ENCODE measurements around the gene ANKRD13B. TPM values are rescaled to one million over a fixed set of nuclear protein-coding genes. Genes with fewer than 3 reads are reported as not detected.
"Not testable (repeated sequence)": the region's sequence is repeated elsewhere in the genome, so short reads cannot be mapped to it uniquely, and the experiment has no call there.

Gene ANKRD13B
- total RNA-seq, 2 donors from 2014 or later = 11.5 to 35.5 TPM

DNA sequence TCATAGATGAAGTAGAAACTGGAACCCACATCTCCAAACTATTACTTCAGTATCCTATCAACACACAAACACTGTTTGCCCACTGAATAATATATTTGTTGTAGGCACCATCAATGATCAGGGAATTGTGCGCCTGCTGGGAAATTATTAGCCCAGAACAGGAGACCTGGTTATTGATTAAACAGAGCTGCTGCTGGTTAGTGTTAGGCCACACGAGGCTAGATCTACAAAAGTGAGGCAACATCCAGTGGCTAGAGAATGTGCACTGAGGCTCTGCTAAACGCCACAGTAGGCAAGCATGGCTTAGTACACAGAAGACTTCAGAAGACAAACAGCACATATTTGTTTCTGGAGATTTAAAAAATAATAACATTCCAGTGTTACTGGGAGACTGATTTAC, 37.1 kb upstream of the ANKRD13B start:
- DNase-seq (ENCODE audit: low spot score) (no peak), ATAC-seq (ENCODE audit: insufficient number of reproducible peaks, low FRiP score, low read depth) (no peak)
- Histone ChIP-seq H3K4me1 (ENCODE audit: control insufficient read depth in 1 of 2, low read depth in 2 of 2) (no peaks in the 10 kb centered on the region), H3K4me3 (no peak overlapping the region), H3K9me3 (no peaks in the 10 kb centered on the region), H3K36me3 (no peaks in the 10 kb centered on the region), H3K27ac (no peak overlapping the region), H3K27me3 (replicated peaks; ENCODE audit: insufficient read depth) (no peaks in the 10 kb centered on the region)
- TF ChIP-seq, protein P1, sequence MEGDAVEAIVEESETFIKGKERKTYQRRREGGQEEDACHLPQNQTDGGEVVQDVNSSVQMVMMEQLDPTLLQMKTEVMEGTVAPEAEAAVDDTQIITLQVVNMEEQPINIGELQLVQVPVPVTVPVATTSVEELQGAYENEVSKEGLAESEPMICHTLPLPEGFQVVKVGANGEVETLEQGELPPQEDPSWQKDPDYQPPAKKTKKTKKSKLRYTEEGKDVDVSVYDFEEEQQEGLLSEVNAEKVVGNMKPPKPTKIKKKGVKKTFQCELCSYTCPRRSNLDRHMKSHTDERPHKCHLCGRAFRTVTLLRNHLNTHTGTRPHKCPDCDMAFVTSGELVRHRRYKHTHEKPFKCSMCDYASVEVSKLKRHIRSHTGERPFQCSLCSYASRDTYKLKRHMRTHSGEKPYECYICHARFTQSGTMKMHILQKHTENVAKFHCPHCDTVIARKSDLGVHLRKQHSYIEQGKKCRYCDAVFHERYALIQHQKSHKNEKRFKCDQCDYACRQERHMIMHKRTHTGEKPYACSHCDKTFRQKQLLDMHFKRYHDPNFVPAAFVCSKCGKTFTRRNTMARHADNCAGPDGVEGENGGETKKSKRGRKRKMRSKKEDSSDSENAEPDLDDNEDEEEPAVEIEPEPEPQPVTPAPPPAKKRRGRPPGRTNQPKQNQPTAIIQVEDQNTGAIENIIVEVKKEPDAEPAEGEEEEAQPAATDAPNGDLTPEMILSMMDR (IDR thresholded peaks at IDR 0.05) = no peak

DNA sequence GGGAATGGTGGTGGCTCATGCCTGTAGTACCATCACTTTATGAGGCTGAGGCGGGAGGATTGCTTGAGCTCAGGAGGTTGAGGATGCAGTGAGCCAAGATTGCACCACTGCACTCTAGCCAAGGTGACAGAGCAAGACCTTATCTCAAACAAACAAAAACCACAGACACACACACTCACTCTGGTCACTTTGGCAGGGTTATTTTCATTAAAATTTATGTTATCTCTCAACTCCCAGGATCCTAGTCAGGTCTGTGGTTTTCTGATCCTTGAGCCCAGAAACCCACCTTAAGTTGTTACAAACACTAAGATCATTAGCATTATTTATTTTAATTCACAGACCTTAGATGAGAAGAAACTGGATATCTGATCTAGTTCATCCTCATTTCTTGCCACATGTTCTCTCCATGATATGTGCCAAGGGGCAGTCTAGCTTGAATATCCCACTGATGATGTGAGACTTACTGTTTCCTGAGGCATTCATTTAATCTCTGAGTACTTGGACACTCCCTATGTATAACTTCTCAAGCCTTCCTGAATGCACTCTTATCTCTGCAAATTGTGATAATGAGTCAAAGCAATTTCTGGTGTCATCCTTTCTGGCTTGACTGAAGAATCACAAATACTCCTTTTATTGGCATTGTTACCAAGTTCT, 35.7 kb upstream of the ANKRD13B start:
- ATAC-seq (ENCODE audit: insufficient number of reproducible peaks, low FRiP score, low read depth) (no peak), DNase-seq (ENCODE audit: low spot score) (no peak)
- TF ChIP-seq, protein P1 (IDR thresholded peaks at IDR 0.05) = no peak
- no peaks in the 10 kb centered on the region for H3K4me1 ChIP-seq (ENCODE audit: control insufficient read depth in 1 of 2, low read depth in 2 of 2)
- no peak overlapping the region for H3K4me3 ChIP-seq
- no peak overlapping the region for H3K27ac ChIP-seq
- H3K9me3 ChIP-seq = no peaks in the 10 kb centered on the region
- H3K36me3 ChIP-seq = no peaks in the 10 kb centered on the region
- H3K27me3 ChIP-seq (replicated peaks; ENCODE audit: insufficient read depth) = no peaks in the 10 kb centered on the region

DNA sequence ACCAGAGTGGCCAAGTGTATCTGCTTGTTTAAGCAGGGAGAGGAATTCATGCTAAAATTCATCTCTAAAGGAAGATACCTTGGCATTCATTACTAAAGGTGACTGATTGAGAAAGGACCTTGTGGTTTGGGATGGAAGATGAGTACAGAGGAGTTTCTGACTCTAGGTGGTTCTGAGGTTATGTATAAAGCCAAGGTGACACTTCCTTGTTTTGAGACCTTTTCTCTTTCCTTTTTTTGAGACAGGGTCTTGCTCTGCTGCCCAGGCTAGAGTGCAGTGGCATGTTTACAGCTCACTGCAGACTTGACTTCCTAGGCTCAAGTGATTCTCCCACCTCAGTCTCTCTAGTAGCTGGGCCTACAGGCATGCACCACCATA, 35.2 kb upstream of the ANKRD13B start:
- no peak overlapping the region for H3K4me3 ChIP-seq
- TF ChIP-seq, protein P1 (IDR thresholded peaks at IDR 0.05) = no peak
- no peak for DNase-seq (ENCODE audit: low spot score)

DNA sequence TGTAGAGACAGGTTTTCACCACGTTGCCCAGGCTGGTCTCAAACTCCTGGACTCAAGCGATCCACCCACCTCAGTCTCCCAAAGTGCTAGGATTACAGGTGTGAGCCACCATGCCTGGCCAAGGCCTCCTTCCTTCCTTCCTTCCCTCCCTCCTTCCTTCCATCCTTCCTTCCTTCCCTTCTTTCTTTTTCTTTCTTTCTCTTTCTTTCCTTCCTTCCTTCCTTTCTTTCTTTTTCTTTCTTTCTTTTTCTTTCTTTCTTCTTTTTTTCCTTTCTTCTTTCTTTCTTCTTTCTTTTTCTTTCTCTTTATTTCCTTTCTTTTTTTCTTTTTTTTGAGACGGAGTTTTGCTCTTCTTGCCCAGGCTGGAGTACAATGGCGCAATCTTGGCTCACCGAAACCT, 34.8 kb upstream of the ANKRD13B start:
- not testable (repeated sequence) for ATAC-seq (ENCODE audit: insufficient number of reproducible peaks, low FRiP score, low read depth); H3K4me3 ChIP-seq

More for the DNA sequence above, 35.2 kb upstream of the ANKRD13B start:
- H3K4me1 ChIP-seq (ENCODE audit: control insufficient read depth in 1 of 2, low read depth in 2 of 2) = no peaks in the 10 kb centered on the region
- no peaks in the 10 kb centered on the region for H3K36me3 ChIP-seq
- H3K27me3 ChIP-seq (replicated peaks; ENCODE audit: insufficient read depth) = no peaks in the 10 kb centered on the region
- H3K9me3 ChIP-seq = no peaks in the 10 kb centered on the region
- H3K27ac ChIP-seq = no peak overlapping the region
- no peak for ATAC-seq (ENCODE audit: insufficient number of reproducible peaks, low FRiP score, low read depth)

DNA sequence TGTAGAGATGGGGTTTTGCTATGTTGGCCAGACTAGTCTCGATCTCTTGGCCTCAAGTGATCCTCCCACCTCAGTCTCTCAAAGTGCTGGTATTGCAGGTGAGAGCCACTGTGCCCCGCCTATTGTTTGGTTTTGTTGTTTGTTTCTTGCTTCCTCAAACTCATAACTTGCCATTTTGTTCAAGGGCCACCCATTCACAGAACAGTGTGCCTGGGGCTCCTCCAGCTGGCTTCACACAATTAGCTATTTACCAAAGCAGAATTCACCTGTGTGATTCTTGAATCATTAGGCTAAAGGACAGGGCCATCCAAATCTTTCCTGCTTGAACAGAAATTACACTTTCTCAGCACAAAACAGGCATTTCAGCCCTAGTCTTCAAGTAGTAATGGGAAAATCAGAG, 33.3 kb upstream of the ANKRD13B start:
- DNase-seq (ENCODE audit: low spot score) = no peak

More for the DNA sequence above, 34.8 kb upstream of the ANKRD13B start:
- not testable (repeated sequence) for H3K36me3 ChIP-seq; H3K27ac ChIP-seq; DNase-seq (ENCODE audit: low spot score); H3K9me3 ChIP-seq; H3K4me1 ChIP-seq (ENCODE audit: control insufficient read depth in 1 of 2, low read depth in 2 of 2); H3K27me3 ChIP-seq (replicated peaks; ENCODE audit: insufficient read depth)

More for the DNA sequence above, 33.3 kb upstream of the ANKRD13B start:
- TF ChIP-seq, protein P1 (IDR thresholded peaks at IDR 0.05) = no peak
- Histone ChIP-seq H3K36me3 (no peaks in the 10 kb centered on the region), H3K4me1 (ENCODE audit: control insufficient read depth in 1 of 2, low read depth in 2 of 2) (no peaks in the 10 kb centered on the region), H3K9me3 (no peaks in the 10 kb centered on the region), H3K27me3 (replicated peaks; ENCODE audit: insufficient read depth) (no peaks in the 10 kb centered on the region), H3K4me3 (no peak overlapping the region), H3K27ac (no peak overlapping the region)
- ATAC-seq (ENCODE audit: insufficient number of reproducible peaks, low FRiP score, low read depth) = no peak
